HTR-8/SVneo (cell line): Measurements from ENCODE around the gene CTNNA2.
"Not testable (repeated sequence)": the region's sequence is repeated elsewhere in the genome, so short reads cannot be mapped to it uniquely, and the experiment has no call there.

ENCODE experiments used
- DNase-seq: peaks from one replicate; pipeline ENCODE4 v3.0.0; 2011; ENCODE audit warnings: low spot score, mixed read lengths; ENCODE audit not compliant: insufficient read length
- FAIRE-seq: peaks from 2 replicates; lab custom pipeline; 2011; peaks lifted over from hg19 to GRCh38; lab: Jason Lieb, UNC

Gene CTNNA2

DNA sequence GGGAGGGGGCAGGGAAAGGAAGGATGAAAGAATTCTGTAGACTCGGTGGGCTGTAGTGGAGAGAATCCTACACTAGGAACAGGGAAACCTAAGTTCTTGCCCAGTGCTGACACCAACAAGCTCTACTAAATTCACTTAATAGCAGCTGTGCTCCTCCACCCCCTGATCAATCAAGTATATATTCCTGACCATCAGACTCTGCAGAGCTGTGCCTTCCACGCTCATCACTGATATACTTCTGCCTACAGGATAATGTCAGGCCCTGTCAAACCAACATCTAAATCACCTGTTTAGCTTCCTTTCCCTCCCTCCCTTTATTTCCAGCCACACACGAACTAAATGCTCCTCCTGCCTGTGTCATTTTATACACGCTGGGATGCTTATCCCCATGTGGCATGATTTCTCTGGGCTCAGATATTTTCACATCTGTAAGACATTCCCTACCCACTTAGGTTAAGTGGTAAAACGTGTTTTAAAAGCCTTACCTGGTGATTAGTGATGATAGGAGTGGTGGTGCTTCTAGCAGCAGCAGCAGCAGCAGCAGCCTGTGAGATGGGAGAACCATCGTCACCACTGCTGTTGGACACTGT, 489.8 kb downstream of the CTNNA2 start:
- no peak for FAIRE-seq

GRCh38 chr2:80007777-80008503, 495.1 kb downstream of the CTNNA2 start:
- FAIRE-seq (no peak), DNase-seq (no peak)

More for the DNA sequence above, 489.8 kb downstream of the CTNNA2 start:
- no peak for DNase-seq

DNA sequence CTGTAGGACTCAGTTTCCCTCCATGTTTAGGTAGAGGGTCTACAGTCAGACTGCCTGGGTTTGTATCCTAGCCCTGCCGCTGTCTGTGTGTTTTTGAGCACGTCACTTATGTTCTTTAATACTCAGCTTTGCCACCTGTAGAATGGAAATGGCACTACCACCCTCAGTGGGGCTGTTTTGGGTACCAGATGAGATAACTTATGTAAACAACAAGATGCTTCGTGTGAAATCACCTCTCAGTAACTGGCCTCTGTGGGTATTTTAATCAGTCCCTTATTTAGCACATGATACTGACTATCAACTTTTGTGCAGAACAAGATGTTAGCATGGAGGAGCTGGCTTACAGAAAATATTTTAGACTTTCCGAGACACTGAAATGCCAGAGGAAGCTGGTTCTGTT, 495.7 kb downstream of the CTNNA2 start:
- DNase-seq (no peak), FAIRE-seq (no peak)

DNA sequence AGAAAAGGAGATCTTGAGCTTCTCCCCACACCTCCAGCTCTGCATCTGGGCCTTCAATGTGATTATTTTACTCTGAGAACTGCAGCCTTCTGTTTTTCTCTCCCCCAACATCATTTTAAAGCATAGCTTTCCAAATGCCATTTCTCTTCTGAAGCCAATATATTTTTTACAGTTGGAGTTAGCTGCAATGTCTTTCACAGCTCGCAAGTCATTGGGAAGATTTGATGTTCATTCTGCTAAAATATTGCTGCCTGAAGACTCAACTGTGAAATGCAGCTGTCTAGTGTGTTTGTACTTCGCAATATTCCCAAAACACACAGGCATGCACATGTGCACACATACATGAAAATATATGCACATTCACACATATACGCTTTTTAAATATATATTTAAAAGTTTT, 496.4 kb downstream of the CTNNA2 start:
- FAIRE-seq (no peak), DNase-seq (no peak)

GRCh38 chr2:80012061-80012460, 499.2 kb downstream of the CTNNA2 start:
- no peak for FAIRE-seq
- DNase-seq = no peak

DNA sequence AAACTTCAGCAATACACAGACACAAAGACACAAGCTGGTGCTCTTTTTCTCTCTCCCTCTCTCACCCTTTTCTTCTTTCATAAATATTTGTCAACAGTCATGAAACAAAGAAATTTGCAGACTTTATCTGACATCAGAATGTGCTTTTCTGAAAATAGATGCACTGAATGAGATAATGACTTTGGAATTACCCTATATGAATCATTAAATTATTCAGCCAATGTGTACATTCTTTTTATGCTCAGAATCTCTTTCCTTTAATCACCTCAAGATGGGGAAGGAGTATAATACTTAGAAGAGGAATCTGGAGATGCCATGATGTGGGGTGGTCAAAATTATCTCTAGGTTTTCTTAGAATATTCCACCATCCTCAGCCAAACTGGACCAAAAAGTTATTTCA, 501.8 kb downstream of the CTNNA2 start:
- no peak for DNase-seq
- no peak for FAIRE-seq

DNA sequence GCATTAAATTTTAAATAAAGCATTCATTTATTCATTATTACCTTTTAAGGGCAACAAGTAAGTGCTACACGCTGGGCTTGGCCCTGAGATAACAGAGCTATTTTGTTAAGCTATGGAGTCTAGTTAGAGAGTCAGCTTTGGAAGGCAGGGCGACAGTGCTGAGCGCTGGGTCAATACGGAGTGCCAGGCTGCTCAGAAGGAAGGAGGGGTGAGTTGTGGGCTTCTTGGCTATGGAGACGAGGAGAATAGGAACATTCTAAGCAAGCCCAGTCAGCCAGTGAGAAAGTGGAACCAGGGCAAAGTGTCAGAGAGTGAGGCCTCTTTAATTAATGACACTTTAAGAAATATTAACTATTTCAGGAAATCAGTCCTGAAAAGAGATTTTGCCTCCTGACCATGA, 503.3 kb downstream of the CTNNA2 start:
- no peak for FAIRE-seq
- DNase-seq = no peak

DNA sequence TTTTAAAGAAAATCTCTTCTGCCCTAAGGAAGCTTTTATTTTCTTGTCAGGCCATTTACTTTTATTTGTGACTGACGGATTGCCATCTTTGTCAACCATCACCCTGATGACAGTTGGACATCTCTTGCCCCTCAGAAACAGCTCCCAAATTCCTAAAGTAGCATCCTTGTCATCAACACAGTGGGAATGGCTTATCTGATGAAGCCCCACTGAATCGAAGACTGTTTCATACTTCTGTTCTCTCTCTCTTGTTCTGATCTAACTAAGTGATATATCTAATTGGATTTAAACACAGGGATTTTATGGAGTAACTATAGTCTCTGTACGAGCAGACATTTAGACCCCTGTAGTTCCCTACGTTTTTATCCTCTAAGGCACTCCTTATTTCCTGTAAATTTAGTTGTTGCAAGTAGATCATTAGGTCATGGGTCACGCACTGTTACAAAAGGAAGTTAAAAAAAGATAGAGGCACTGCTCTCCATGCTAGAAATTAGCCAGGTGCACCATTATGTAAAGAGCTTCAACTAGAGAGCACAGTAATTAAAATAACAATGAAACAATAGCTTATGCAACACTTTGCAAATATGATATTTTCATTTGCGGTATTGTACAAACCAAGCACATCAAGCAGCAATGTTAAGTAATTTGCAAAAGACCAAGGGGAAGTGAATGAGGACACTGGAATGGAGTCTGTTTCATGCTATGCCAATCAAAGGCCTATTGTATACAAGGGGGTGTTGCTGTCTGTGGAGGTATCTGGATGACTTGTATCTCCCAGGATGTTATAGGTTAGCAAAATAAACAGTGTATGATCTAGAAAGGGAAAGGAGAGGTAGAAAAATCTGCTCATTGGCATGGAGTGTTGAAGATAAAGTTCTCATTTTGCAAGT, 507.0 kb downstream of the CTNNA2 start:
- no peak for DNase-seq
- FAIRE-seq = no peak

- no peak for FAIRE-seq
- no peak for DNase-seq
Observed at GRCh38 chr2:80022018-80022417, 509.2 kb downstream of the CTNNA2 start.

DNA sequence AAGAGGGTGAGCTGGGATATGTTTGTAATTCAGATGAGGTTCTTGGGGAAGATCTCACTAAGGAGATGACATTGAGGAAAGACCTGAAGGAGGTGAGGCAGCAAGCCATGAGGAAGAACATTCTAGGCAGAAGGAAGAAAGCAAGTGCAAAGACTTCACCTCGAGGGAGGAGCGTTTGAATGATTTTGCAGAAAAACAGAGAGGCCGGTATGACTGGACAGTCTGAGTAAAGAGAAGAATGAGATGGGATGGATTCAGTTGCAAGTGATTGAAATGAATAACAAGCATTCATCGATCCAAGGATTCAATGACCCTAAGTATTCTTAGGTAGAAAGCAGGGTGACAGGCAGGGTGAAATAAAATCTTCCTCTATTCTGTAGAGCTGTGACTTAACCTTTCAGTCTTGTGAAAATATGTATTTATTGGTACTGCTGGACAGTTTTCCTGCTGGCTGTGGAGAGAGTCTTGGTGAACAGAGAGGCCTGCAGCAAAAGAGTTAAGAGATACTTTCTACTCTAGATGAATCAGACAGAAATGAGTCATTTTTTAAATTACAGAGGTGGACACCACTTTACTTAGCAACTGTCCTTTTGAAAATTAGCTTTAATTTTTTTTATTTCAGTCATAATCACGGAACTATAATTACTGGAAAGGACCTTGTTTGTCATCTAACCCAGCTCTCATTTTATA, 513.3 kb downstream of the CTNNA2 start:
- no peak for FAIRE-seq

GRCh38 chr2:80028051-80028450, 515.2 kb downstream of the CTNNA2 start:
- DNase-seq (no peak), FAIRE-seq (no peak)

More for the DNA sequence above, 513.3 kb downstream of the CTNNA2 start:
- DNase-seq = no peak

DNA sequence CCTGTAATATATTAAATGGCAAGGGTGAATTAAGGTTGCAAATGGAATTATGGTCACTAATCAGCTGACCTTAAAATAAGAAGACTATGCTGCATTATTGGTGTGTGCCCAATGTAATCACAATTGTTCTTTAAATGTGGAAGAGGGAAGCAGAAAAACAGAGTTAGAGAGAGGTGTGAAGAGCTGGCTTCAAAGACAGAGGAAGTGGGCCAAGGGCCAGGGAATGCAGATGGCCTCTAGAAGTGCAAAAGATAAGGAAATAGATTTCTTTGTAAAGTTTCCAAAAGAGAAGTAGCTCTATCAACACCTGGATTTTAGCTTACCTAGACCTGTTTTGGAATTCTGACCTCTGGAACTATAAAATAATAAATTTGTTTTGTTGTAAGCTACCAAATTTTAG, 515.7 kb downstream of the CTNNA2 start:
- DNase-seq (no peak), FAIRE-seq (no peak)

- no peak for FAIRE-seq
Observed at GRCh38 chr2:80030135-80030534, 517.3 kb downstream of the CTNNA2 start.

GRCh38 chr2:80032684-80033083, 519.8 kb downstream of the CTNNA2 start:
- DNase-seq, FAIRE-seq: not testable (repeated sequence)

More at GRCh38 chr2:80030135-80030534, 517.3 kb downstream of the CTNNA2 start:
- DNase-seq = no peak

DNA sequence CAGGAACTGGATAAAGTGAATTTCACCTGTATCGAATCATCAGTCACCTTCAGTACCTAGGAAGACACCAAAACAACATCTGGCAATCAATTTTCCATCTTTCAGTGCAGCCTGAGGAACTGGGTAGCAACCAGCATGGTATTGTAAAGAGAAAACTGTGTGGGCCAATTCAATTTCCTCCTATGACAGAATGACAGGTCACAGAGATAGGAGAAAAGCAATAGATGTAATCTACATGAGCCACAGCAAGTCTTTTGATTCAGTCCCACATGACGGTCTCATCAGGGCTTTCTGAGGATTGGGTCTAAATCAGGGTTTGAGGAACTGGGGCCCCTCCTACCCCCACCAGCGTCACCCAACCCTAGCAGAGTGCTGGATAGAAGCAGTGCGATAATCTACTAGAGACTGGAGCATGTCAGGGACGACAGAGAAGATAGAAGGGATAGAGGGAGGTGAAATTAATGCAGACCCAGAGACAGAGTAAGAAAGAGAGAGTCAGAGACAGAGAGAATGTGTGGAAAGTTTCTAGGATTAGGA, 523.0 kb downstream of the CTNNA2 start:
- DNase-seq (no peak), FAIRE-seq (no peak)

DNA sequence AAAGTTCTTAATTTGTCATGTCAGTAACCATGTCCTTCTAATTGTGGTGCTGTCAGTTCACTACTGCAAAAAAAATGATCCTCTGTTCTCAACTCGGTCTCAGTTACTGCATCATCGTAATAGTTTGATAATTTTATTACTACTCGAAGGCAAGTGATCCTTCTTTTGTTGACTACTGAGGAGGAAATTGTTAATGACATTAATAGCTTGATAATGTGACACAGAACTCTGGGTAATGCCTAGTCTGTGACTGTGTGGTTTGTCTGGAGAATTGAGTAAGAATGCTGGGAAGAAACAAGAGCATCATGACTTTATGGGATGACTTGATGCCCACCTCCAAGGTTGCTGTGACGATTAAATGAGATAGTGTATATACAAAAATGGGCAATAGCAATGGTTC, 524.5 kb downstream of the CTNNA2 start:
- no peak for FAIRE-seq
- no peak for DNase-seq

DNA sequence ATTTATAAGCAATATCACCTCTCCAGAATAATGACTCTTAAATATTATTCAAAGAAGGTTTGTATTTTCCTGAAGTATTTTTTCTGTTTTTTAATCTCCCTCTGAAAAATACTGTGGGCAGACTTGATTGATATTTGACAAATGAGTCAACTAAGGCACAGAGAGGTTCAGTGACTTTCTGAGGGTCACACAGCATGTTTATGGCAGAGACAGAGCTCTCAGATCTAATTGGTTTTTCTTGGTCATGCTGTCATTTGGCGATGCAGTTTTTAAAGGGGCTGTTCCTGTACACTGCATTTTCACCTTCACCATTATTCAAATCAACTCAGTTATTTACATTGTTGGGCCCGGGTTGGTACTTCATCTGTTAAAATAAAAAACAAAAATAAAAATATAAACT, 527.4 kb downstream of the CTNNA2 start:
- DNase-seq (no peak), FAIRE-seq (no peak)

- DNase-seq = no peak
- no peak for FAIRE-seq
Observed at GRCh38 chr2:80042635-80043034, 529.8 kb downstream of the CTNNA2 start.

DNA sequence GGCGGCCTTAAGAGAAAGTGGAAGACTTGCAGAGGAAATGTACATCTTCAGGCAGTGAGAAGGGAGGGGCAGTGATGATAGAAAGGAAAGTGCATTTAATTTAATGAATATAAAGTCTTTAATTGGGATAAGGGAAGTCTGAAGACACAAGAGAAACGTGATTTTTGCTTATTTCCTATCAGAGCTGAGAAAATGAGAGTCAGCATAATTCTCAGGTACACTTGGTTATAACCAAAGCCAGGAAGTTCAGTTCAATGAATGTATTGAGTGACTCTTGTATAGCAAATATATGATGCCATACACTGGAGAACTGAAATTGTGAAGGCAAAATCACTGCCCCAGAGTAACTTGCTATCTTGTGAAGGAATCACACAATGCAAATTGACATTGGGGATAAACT, 535.4 kb downstream of the CTNNA2 start:
- DNase-seq (no peak), FAIRE-seq (no peak)

GRCh38 chr2:80050246-80050645, 537.4 kb downstream of the CTNNA2 start:
- FAIRE-seq (no peak), DNase-seq (no peak)
